Measurements from ENCODE around the gene MLH3. TPM values are rescaled to one million over a fixed set of nuclear protein-coding genes. Genes with fewer than 3 reads are reported as not detected.

The MLH3 gene
- total and polyA plus RNA-seq, 2 experiments from 2014 or later, result 21.7 to 24.4 TPM

DNA sequence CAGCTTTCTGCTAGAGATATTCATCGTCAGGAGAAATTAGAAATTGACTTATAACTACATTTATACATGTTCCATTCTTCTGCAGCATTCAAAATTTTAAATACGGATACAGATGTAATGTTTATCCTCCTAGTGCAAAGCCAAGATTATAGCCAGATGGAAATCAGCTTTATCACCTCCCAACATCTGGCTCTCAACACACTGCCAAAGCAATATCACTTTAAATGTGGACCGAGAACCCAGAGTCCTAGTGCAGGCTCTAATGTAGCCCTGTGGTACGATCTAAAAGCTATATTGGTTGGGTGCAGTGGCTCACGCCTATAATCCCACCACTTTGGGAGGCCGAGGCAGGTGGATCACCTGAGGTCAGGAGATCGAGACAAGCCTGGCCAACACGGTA lies 6.5 kb downstream of the MLH3 start:
- Histone ChIP-seq H3K36me3 (peaks cover 5% of the 10 kb centered on the region), H3K4me1 (ENCODE audit: low read depth) (no peaks in the 10 kb centered on the region), H3K27me3 (no peaks in the 10 kb centered on the region), H3K4me3 (no peak overlapping the region), H3K9me3 (ENCODE audit: low read depth) (no peaks in the 10 kb centered on the region), H3K27ac (no peak overlapping the region)
- TF ChIP-seq, protein P1, sequence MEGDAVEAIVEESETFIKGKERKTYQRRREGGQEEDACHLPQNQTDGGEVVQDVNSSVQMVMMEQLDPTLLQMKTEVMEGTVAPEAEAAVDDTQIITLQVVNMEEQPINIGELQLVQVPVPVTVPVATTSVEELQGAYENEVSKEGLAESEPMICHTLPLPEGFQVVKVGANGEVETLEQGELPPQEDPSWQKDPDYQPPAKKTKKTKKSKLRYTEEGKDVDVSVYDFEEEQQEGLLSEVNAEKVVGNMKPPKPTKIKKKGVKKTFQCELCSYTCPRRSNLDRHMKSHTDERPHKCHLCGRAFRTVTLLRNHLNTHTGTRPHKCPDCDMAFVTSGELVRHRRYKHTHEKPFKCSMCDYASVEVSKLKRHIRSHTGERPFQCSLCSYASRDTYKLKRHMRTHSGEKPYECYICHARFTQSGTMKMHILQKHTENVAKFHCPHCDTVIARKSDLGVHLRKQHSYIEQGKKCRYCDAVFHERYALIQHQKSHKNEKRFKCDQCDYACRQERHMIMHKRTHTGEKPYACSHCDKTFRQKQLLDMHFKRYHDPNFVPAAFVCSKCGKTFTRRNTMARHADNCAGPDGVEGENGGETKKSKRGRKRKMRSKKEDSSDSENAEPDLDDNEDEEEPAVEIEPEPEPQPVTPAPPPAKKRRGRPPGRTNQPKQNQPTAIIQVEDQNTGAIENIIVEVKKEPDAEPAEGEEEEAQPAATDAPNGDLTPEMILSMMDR (IDR thresholded peaks at IDR 0.05; ENCODE audit: low read depth, low read length), result no peak
- no peak for DNase-seq (ENCODE audit: low read depth in 1 of 2, low spot score in 1 of 2)

DNA sequence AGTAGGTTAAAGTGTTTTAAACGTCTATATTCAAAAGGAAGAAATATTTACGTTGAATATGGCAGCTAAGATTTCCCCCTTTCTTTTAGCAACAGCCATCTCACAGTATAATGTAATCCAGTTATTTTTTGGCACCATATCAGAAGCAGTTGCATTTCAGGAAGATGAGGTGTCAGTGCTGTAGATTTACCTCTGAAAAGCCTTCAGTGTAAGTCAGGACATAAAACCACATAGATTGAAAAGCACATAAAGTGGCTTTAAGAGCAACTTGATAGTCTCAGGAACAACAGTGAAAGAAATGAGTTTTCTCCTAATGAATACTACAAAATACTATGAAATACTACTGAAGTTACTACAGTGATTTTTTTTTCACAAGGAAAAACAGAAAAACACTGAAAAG lies 6.9 kb downstream of the MLH3 start:
- peaks cover 5% of the 10 kb centered on the region for H3K36me3 ChIP-seq
- no peaks in the 10 kb centered on the region for H3K27me3 ChIP-seq
- H3K9me3 ChIP-seq (ENCODE audit: low read depth), result no peaks in the 10 kb centered on the region
- H3K27ac ChIP-seq, result no peak overlapping the region
- H3K4me1 ChIP-seq (ENCODE audit: low read depth), result no peaks in the 10 kb centered on the region
- H3K4me3 ChIP-seq, result no peak overlapping the region
- TF ChIP-seq, protein P1 (IDR thresholded peaks at IDR 0.05; ENCODE audit: low read depth, low read length), result no peak
- DNase-seq (ENCODE audit: low read depth in 1 of 2, low spot score in 1 of 2), result peak in 1 of 2 donors; percentile 60

DNA sequence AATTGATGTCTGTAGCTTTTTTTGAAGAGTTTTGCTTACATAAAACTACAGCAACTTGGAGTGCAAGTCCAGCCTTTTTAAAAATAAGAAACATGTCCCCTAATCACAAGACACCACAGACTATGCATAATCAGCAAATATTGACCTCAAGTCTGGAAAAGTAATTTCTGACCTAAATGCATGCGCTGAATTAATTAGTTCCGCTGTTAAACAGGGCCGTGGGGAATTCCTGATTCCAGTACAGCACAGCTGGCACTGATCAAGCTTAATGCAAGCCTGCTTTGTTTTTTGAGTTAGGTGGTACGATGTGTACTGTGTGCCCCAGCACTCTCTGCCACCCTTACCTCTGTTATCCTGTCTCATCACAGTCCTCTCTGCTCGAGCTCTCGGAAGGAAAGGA lies 9.2 kb downstream of the MLH3 start:
- no peak for DNase-seq (ENCODE audit: low read depth in 1 of 2, low spot score in 1 of 2)
- TF ChIP-seq, protein P1 (IDR thresholded peaks at IDR 0.05; ENCODE audit: low read depth, low read length), result no peak
- no peak overlapping the region for H3K4me3 ChIP-seq
- no peak overlapping the region for H3K27ac ChIP-seq
- no peaks in the 10 kb centered on the region for H3K4me1 ChIP-seq (ENCODE audit: low read depth)
- H3K9me3 ChIP-seq (ENCODE audit: low read depth), result no peaks in the 10 kb centered on the region
- peaks cover 8% of the 10 kb centered on the region for H3K36me3 ChIP-seq
- no peaks in the 10 kb centered on the region for H3K27me3 ChIP-seq

DNA sequence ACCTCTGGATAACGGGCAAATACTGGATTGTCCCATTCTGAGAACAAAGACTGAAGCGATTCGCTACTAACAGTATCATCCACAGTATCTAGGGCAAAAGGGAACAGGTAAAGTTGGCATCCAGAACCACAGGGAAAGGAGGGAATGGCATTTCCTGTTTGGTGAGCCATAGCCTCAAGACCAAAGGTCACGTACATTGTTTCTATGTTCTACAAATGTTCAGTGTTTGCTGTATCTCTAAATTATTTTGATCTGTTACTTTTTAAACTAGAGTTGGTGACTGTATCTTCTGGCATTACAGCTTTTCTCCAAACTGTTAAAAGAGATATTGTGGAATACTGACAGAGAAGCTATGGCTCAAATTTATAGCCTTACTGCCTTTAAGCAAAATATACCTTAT lies 9.7 kb downstream of the MLH3 start:
- H3K27ac ChIP-seq, result no peak overlapping the region
- no peaks in the 10 kb centered on the region for H3K9me3 ChIP-seq (ENCODE audit: low read depth)
- no peaks in the 10 kb centered on the region for H3K4me1 ChIP-seq (ENCODE audit: low read depth)
- TF ChIP-seq, protein P1 (IDR thresholded peaks at IDR 0.05; ENCODE audit: low read depth, low read length), result no peak
- peaks cover 8% of the 10 kb centered on the region for H3K36me3 ChIP-seq
- no peaks in the 10 kb centered on the region for H3K27me3 ChIP-seq
- no peak overlapping the region for H3K4me3 ChIP-seq
- DNase-seq (ENCODE audit: low read depth in 1 of 2, low spot score in 1 of 2), result no peak

DNA sequence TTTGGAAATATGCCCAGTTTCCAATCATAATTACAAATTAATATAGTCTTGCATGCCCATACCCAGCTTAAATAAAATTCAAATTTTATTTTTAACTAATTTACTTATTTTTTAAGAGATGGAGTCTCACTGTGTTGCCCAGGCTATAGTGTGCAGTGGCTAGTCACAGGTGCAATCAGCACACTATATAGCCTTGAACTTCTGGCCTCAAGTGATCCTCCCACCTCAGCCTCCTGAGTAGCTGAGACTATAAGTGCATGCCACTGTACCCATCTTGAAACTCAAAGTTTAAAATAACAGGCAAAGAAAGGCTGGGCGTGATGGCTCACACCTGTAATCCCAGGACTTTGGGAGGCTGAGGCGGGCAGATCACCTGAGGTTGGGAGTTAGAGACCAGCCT lies 10.3 kb downstream of the MLH3 start:
- TF ChIP-seq, protein P1 (IDR thresholded peaks at IDR 0.05; ENCODE audit: low read depth, low read length), result no peak
- H3K4me3 ChIP-seq, result no peak overlapping the region
- no peak for DNase-seq (ENCODE audit: low read depth in 1 of 2, low spot score in 1 of 2)
- H3K27ac ChIP-seq, result no peak overlapping the region
- H3K36me3 ChIP-seq, result peaks cover 8% of the 10 kb centered on the region
- no peaks in the 10 kb centered on the region for H3K9me3 ChIP-seq (ENCODE audit: low read depth)
- no peaks in the 10 kb centered on the region for H3K4me1 ChIP-seq (ENCODE audit: low read depth)
- H3K27me3 ChIP-seq, result no peaks in the 10 kb centered on the region

DNA sequence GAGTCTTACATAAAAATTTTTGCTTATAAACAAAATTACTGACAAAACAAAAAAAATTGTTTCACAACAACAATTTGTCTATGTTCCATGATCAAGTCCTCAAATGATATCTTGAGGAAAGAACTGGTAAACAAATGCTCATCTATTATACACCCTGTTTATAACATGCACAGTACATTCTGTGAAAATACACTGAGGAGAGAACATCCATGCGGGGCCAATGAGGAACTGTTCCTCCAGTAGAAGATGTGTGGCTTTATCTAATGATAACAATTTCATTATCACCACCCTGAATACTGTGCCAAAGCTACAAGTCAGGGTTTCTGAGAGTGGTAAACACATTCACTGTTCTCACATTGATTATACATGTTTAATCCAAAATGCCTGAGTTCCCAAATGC lies 10.8 kb downstream of the MLH3 start:
- Histone ChIP-seq H3K4me3 (no peak overlapping the region), H3K9me3 (ENCODE audit: low read depth) (no peaks in the 10 kb centered on the region), H3K36me3 (peaks cover 8% of the 10 kb centered on the region), H3K27ac (no peak overlapping the region), H3K4me1 (ENCODE audit: low read depth) (no peaks in the 10 kb centered on the region), H3K27me3 (no peaks in the 10 kb centered on the region)
- TF ChIP-seq, protein P1 (IDR thresholded peaks at IDR 0.05; ENCODE audit: low read depth, low read length), result no peak
- no peak for DNase-seq (ENCODE audit: low read depth in 1 of 2, low spot score in 1 of 2)
